SK-N-SH (cell line): ENCODE results near the gene UTRN. TPM values are rescaled to one million over a fixed set of nuclear protein-coding genes. Genes with fewer than 3 reads are reported as not detected.

Experiments
- CTCF ChIA-PET: fragments of 300-600, 350-600 bp; formaldehyde crosslinking; extraction: SDS; loops from one replicate; lab custom pipeline; 2021; lab: Yijun Ruan, JAX
- POLR2A ChIA-PET: fragments of 350-600 bp; sonication (Branson Sonifier 250); formaldehyde crosslinking; extraction: SDS; loops from one replicate; lab custom pipeline; 2020; ENCODE audit warnings: antibody characterized with exemption, inconsistent platforms; lab: Yijun Ruan, JAX
- DNase-seq: peaks from one replicate; pipeline ENCODE4 v3.0.0; 2012
- H2AFZ ChIP-seq: fragments of 200-600 bp; sonication (generic); 2 replicates; pipeline ENCODE4 v1.8.1; 2016; ENCODE audit warnings: antibody characterized with exemption, mild to moderate bottlenecking, low read depth
- H3F3A ChIP-seq: fragments of 200-600 bp; sonication (generic); replicated peaks from 2 replicates; pipeline ENCODE3; 2016; ENCODE audit warnings: antibody characterized with exemption, mild to moderate bottlenecking; ENCODE audit not compliant: insufficient read depth
- H3K27ac ChIP-seq, 2 experiments: fragments of 200-500 bp in 1 of 2; fragments of 200-600 bp in 1 of 2; sonication (Bioruptor generic) in 1 of 2; sonication (generic), shearing (Covaris generic) in 1 of 2; 2 replicates each; pipeline versions ENCODE4 v1.5.1 to v1.6.1; 2014 to 2016; ENCODE audit warnings: low read depth in 2 of 2, inconsistent platforms in 1 of 2, low read length in 1 of 2, mild to moderate bottlenecking in 1 of 2, mixed read lengths in 1 of 2
- H3K27me3 ChIP-seq: fragments of 200-600 bp; sonication (generic), shearing (Covaris generic); 2 replicates; pipeline ENCODE4 v1.6.1; 2016; ENCODE audit warnings: mixed run types; ENCODE audit not compliant: insufficient read depth
- H3K36me3 ChIP-seq, 2 experiments: fragments of 200-500 bp in 1 of 2; fragments of 200-600 bp in 1 of 2; sonication (Bioruptor generic) in 1 of 2; sonication (generic) in 1 of 2; replicated peaks in 1 of 2; 2 replicates each; pipeline versions ENCODE3 to v1.5.1; 2014 to 2016; ENCODE audit warnings: low read length in 1 of 2, mild to moderate bottlenecking in 1 of 2; ENCODE audit not compliant: insufficient read depth in 2 of 2, control insufficient read depth in 1 of 2
- H3K4me1 ChIP-seq, 2 experiments: fragments of 200-500 bp in 1 of 2; fragments of 200-600 bp in 1 of 2; sonication (Bioruptor generic) in 1 of 2; sonication (generic), shearing (Covaris generic) in 1 of 2; 2 replicates each; pipeline versions ENCODE4 v1.5.1 to v1.6.1; 2014 to 2016; ENCODE audit warnings: low read depth in 1 of 2, low read length in 1 of 2, mixed run types in 1 of 2; ENCODE audit not compliant: insufficient read depth in 2 of 2, control insufficient read depth in 1 of 2
- H3K4me2 ChIP-seq: fragments of 200-600 bp; sonication (generic), shearing (Covaris generic); 2 replicates; pipeline ENCODE4 v1.6.1; 2017; ENCODE audit warnings: mixed run types
- H3K4me3 ChIP-seq, 2 experiments: fragments of 200-500 bp in 1 of 2; fragments of 200-600 bp in 1 of 2; sonication (Bioruptor generic) in 1 of 2; sonication (generic), shearing (Covaris generic) in 1 of 2; 2 replicates each; pipeline versions ENCODE4 v1.5.1 to v1.8.1; 2014 to 2016; ENCODE audit warnings: low read depth in 2 of 2, inconsistent platforms in 1 of 2, low read length in 1 of 2, mild to moderate bottlenecking in 1 of 2, mixed read lengths in 1 of 2, moderate library complexity in 1 of 2
- H3K79me2 ChIP-seq: fragments of 200-600 bp; sonication (generic); 2 replicates; pipeline ENCODE4 v1.8.1; 2017; ENCODE audit warnings: mild to moderate bottlenecking; ENCODE audit not compliant: insufficient read depth
- H3K9ac ChIP-seq: fragments of 200-600 bp; sonication (generic); 2 replicates; pipeline ENCODE4 v1.6.1; 2017; ENCODE audit warnings: mixed run types
- H3K9me2 ChIP-seq: fragments of 200-600 bp; sonication (generic); 2 replicates; pipeline ENCODE4 v1.6.1; 2017; ENCODE audit warnings: mixed run types
- H3K9me3 ChIP-seq: fragments of 200-600 bp; sonication (generic); 2 replicates; pipeline ENCODE4 v1.6.1; 2017; ENCODE audit warnings: mixed run types, mild to moderate bottlenecking, moderate library complexity
- H4K20me1 ChIP-seq: fragments of 200-600 bp; sonication (generic); 2 replicates; pipeline ENCODE4 v1.6.1; 2017; ENCODE audit warnings: mild to moderate bottlenecking, mixed run types; ENCODE audit not compliant: insufficient read depth
- CHD2 ChIP-seq: fragments of 150-350 bp; IDR thresholded peaks from 2 replicates; pipeline ENCODE4 v1.6.1; 2018; ENCODE audit warnings: low read length; ENCODE audit not compliant: partially characterized antibody
- ELF1 ChIP-seq: IDR thresholded peaks from 2 replicates; pipeline ENCODE4 v1.4.0; 2012
- EP300 ChIP-seq, 2 experiments: IDR thresholded peaks; 2 replicates each; pipeline versions ENCODE4 v1.4.0 to v1.6.1; 2012; ENCODE audit warnings: borderline replicate concordance in 1 of 2, low read depth in 1 of 2, low read length in 1 of 2
- FOXM1 ChIP-seq: IDR thresholded peaks from 2 replicates; pipeline ENCODE4 v1.4.0; 2012; ENCODE audit warnings: low read depth, mild to moderate bottlenecking
- GABPA ChIP-seq: IDR thresholded peaks from 2 replicates; pipeline ENCODE4 v1.4.0; 2012; ENCODE audit warnings: low read depth, mild to moderate bottlenecking
- GATA2 ChIP-seq: sonication (generic); formaldehyde crosslinking; IDR thresholded peaks from 2 replicates; pipeline ENCODE4 v1.5.0; 2020; ENCODE audit warnings: mild to moderate bottlenecking, missing genetic modification reagents
- MAX ChIP-seq: IDR thresholded peaks from 2 replicates; pipeline ENCODE4 v1.4.0; 2012; ENCODE audit warnings: low read depth
- NRF1 ChIP-seq: IDR thresholded peaks from 2 replicates; pipeline ENCODE4 v1.6.1; 2012; ENCODE audit warnings: low read depth, mild to moderate bottlenecking, low read length
- PBX3 ChIP-seq: IDR thresholded peaks from 2 replicates; pipeline ENCODE4; 2012
- RAD21 ChIP-seq: IDR thresholded peaks from 2 replicates; pipeline ENCODE4 v1.6.1; 2012; ENCODE audit warnings: mild to moderate bottlenecking, low read length
- REST ChIP-seq: IDR thresholded peaks from 2 replicates; pipeline ENCODE4 v1.6.1; 2012; ENCODE audit warnings: mild to moderate bottlenecking, low read depth, low read length, moderate library complexity
- RFX5 ChIP-seq: IDR thresholded peaks from 2 replicates; pipeline ENCODE4 v1.6.1; 2012; ENCODE audit warnings: mild to moderate bottlenecking, improper control_type of control experiment, low read length
- RXRA ChIP-seq: IDR thresholded peaks from 2 replicates; pipeline ENCODE4 v1.4.0; 2012; ENCODE audit warnings: low read depth, mild to moderate bottlenecking, borderline replicate concordance
- SMC3 ChIP-seq: IDR thresholded peaks from 2 replicates; pipeline ENCODE4 v1.6.1; 2012; ENCODE audit warnings: low read depth, low read length, improper control_type of control experiment
- TAF1 ChIP-seq: IDR thresholded peaks from 2 replicates; pipeline ENCODE4 v1.6.1; 2012; ENCODE audit warnings: low read depth, mild to moderate bottlenecking, low read length, moderate library complexity, borderline replicate concordance
- TCF12 ChIP-seq: IDR thresholded peaks from 2 replicates; pipeline ENCODE4 v1.4.0; 2012
- TEAD4 ChIP-seq: IDR thresholded peaks from 2 replicates; pipeline ENCODE4 v1.4.0; 2012; ENCODE audit warnings: mild to moderate bottlenecking, borderline replicate concordance; ENCODE audit not compliant: insufficient read depth
- WGBS: methylation state at CpG from one replicate; pipeline ENCODE4 v1.1.6; 2017; ENCODE audit warnings: low lambda C conversion rate; 5-methylcytosine and 5-hydroxymethylcytosine counted together
- polyA plus RNA-seq, 3 experiments: library from polyadenylated mRNA; depleted of rRNA; stranded (reverse); fragments of >200 nt; gene quantifications; 2 replicates each; pipeline ENCODE4 v1.2.3, GENCODE V29; 2012
- TF ChIP-seq, protein P1 (sequence below): fragments of 200-600 bp; sonication (generic); IDR thresholded peaks from 2 replicates; pipeline ENCODE4 v1.6.1; 2017; ENCODE audit warnings: antibody characterized with exemption, mild to moderate bottlenecking, moderate library complexity

Gene UTRN
- polyA plus RNA-seq, 1 of the 3 experiments (the other 2 are of a cell fraction), result 6.8 TPM

- no peak for TF ChIP-seq REST
- TF ChIP-seq, all 33 proteins: peak for 0
Observed at GRCh38 chr6:144295211-144295610, 10.1 kb downstream of the UTRN start (continued).

DNA sequence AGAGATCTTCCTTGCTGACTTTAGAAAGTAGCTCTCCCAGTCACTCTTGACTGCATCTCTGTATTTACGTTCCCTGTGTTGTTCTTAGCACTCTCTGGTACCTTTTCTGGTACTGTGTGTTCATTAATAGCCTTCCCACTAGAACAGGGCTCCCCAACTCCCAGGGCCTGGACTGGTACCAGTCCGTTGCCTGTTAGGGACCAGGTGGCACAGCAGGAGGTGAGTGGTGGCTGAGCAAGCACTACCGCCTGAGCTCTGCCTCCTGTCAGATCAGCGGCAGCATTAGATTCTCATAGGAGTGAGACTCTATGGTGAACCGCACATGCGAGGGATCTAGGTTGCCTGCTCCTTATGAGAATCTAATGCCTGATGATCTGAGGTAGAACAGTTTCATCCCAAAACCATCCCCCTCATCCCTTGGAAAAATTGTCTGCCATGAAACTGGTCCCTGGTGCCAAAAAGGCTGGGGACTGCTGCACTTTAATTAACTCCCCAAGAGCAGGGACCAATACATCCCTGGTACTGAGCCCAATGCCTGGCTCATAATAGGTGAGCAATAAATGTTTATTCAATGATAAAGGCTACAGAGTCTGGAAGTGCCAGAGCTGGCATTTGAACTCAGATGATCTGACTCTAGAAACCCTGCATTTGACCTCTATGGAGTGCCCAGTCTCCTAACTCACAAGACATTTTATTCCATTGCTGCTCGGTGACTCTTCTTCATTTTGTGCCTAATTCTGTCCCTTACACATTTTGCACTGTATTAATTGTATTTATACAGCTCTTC is 11.0 kb downstream of the UTRN start:
- Histone ChIP-seq H3K79me2 (peaks cover 20% of the 10 kb centered on the region), H3K4me1 (no peaks in the 10 kb centered on the region; a peak in 2 of 4 replicates), H3K36me3 (peaks cover 0 to 3% of the 10 kb centered on the region in 2 experiments), H3K9me2 (no peaks in the 10 kb centered on the region), H3K9ac (no peak overlapping the region), H3K9me3 (no peaks in the 10 kb centered on the region), H3K4me2 (no peak overlapping the region), H3K4me3 (no peak overlapping the region), H3F3A (peaks cover 15% of the 10 kb centered on the region), H4K20me1 (no peaks in the 10 kb centered on the region), H2AFZ (no peak overlapping the region), H3K27me3 (no peaks in the 10 kb centered on the region), H3K27ac (peak overlapping the region; percentile 13 to 65; a peak in 2 of 4 replicates)
- ChIA-PET POLR2A (no interaction called here), CTCF (interaction anchor here (0.9 to 1.1 kb wide), 2 partner anchors 10 to 22 kb away, joined by 3 to 4 read pairs; no protein-coding TSS in a partner anchor)
- TF ChIP-seq RFX5 (no peak), NRF1 (no peak), GABPA (no peak), RXRA (no peak), FOXM1 (no peak), SMC3 (no peak), PBX3 (no peak), TAF1 (no peak), GATA2 (CRISPR knock-in tag) (no peak), MAX (no peak), CHD2 (no peak), TCF12 (no peak), EP300 (IDR thresholded peaks at IDR 0.05; ENCODE audit: borderline replicate concordance in 1 of 2, low read depth in 1 of 2, low read length in 1 of 2) (no peak), ELF1 (no peak), TEAD4 (no peak), RAD21 (no peak)
- TF ChIP-seq, protein P1, sequence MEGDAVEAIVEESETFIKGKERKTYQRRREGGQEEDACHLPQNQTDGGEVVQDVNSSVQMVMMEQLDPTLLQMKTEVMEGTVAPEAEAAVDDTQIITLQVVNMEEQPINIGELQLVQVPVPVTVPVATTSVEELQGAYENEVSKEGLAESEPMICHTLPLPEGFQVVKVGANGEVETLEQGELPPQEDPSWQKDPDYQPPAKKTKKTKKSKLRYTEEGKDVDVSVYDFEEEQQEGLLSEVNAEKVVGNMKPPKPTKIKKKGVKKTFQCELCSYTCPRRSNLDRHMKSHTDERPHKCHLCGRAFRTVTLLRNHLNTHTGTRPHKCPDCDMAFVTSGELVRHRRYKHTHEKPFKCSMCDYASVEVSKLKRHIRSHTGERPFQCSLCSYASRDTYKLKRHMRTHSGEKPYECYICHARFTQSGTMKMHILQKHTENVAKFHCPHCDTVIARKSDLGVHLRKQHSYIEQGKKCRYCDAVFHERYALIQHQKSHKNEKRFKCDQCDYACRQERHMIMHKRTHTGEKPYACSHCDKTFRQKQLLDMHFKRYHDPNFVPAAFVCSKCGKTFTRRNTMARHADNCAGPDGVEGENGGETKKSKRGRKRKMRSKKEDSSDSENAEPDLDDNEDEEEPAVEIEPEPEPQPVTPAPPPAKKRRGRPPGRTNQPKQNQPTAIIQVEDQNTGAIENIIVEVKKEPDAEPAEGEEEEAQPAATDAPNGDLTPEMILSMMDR, result no peak
- WGBS, result 46% methylated on average over 7 of the region's 7 CpGs
- DNase-seq, result no peak
